ENCODE data around the gene ZIC2.

Gene ZIC2

GRCh38 chr13:99969453-99969918, 12.1 kb upstream of the ZIC2 start:
- Histone ChIP-seq H3K27ac (ENCODE audit: extremely low read depth, low read depth, low read length) (peak overlapping the region; percentile 100), H3K4me3 (ENCODE audit: low read depth, low read length) (peak overlapping the region; percentile 73), H3K9me3 (ENCODE audit: control insufficient read depth, insufficient read depth, low read depth, low read length) (no peaks in the 10 kb centered on the region), H3K4me1 (ENCODE audit: control insufficient read depth, insufficient read depth, low read length) (peaks cover 9% of the 10 kb centered on the region), H3K36me3 (ENCODE audit: control insufficient read depth in 2 of 2, insufficient read depth in 1 of 2, low read length in 2 of 2) (peaks cover 0 to 17% of the 10 kb centered on the region in 2 experiments; a peak in 2 of 3 replicates)
- ChIA-PET CTCF (interaction anchor here (1.2 kb wide), 2 partner anchors 61 to 313 kb away, joined by 3 to 7 read pairs; no protein-coding TSS in a partner anchor), POLR2A (interaction anchor here (0.6 to 2.7 kb wide), 5 partner anchors 12 to 233 kb away, joined by 3 to 101 read pairs (median 6); partner anchors contain the start of genes PCCA and ZIC2)
- TF ChIP-seq REST (tag by site-specific recombination; IDR thresholded peaks at IDR 0.05) (no peak), ZNF202 (tag by site-specific recombination; IDR thresholded peaks at IDR 0.05; ENCODE audit: borderline replicate concordance) (no peak), ZNF335 (tag by site-specific recombination; conservative IDR thresholded peaks at IDR 0.05) (peak; percentile 51), ZNF280C (tag by site-specific recombination; IDR thresholded peaks at IDR 0.05) (no peak), ZNF561 (tag by site-specific recombination; IDR thresholded peaks at IDR 0.05; ENCODE audit: borderline replicate concordance) (peak; percentile 16; the same call in 1 of the 2 replicates), SP2 (tag by site-specific recombination; IDR thresholded peaks at IDR 0.05) (peak; percentile 32; the same call in 1 of the 2 replicates), ZSCAN5A (tag by site-specific recombination; IDR thresholded peaks at IDR 0.05) (no peak), ZNF394 (tag by site-specific recombination; IDR thresholded peaks at IDR 0.05; ENCODE audit: borderline replicate concordance) (no peak), ZNF248 (tag by site-specific recombination; IDR thresholded peaks at IDR 0.05) (no peak), ZNF280D (tag by site-specific recombination; IDR thresholded peaks at IDR 0.05) (0 out of 2 replicates have a peak, but pooled peaks have one; percentile 19), BCL11A (tag by site-specific recombination; IDR thresholded peaks at IDR 0.05; ENCODE audit: low read depth) (no peak), ZBTB10 (tag by site-specific recombination; IDR thresholded peaks at IDR 0.05) (no peak), ZNF654 (tag by site-specific recombination; IDR thresholded peaks at IDR 0.05; ENCODE audit: low read depth) (no peak), ZNF112 (tag by site-specific recombination; IDR thresholded peaks at IDR 0.05) (no peak), SP7 (tag by site-specific recombination; IDR thresholded peaks at IDR 0.05) (no peak), ZBTB11 (tag by site-specific recombination; conservative IDR thresholded peaks at IDR 0.05; ENCODE audit: low read depth) (no peak), ZNF747 (tag by site-specific recombination; IDR thresholded peaks at IDR 0.05) (no peak)
